SKM-1 treated with dmso at 0.1 percent for 144 hours (cell line): ENCODE data around the gene DSCAML1.

ENCODE experiments used
- DNase-seq: peaks from one replicate; lab custom pipeline; 2025; ENCODE audit not compliant: unreplicated experiment; lab: John Stamatoyannopoulos, UW

DSCAML1 gene

DNA sequence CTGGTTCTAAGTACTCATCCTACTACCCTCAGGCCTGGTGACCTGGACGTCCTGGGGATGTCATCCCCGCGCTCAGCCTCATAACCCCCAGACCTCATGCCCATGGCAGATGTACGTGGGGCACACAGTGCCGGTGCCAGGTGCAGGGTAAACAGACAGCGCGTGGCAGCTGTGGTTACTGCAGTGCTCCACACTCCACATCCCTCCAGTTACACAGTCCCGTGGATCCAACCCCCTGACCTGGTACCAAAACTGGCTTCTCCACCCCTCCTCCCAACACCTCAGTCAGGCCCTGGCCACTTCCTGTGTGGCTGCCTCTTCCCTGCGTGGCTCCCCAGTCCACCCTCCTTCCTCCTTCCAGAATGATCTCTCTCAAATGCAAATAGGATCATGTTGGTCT is 95.2 kb downstream of the DSCAML1 start:
- no peak for DNase-seq

DNA sequence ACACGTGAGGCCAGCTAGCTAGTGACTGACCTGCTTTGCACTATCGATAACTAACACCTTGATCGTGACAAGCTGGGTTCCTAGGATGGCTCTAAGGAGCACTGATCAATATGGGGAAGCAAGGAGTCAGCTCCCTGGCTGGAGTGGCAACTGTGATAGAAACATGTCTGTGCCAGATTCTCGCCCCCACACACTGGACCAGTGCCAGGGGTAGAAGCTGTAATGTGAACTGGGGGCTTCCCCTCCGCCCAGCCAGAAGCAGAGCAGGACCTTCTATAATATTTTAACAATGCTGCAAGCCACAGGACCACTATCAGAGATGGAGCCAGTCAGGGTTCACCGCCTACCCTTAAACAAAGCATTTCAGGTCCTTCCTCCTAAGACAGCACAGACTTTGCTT is 96.5 kb downstream of the DSCAML1 start:
- DNase-seq: no peak

DNA sequence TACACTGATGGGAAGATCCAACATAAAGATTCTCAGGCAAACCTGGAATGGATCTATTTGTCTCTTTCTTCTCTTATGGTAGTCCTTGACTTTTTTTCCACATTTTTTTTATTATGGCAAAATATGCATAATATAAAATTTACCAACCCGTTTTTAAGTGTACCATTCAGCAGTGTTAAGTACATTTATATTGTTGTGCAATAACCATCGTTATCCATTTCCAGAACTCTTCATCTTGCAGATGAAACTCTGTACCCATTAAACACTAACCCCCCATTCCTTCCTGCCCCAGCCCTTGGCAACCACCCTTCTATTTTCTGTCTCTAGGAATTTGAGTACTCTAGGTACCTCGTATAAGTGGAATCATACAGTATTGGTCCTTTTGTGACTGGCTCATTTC is 99.7 kb downstream of the DSCAML1 start:
- DNase-seq: no peak

DNA sequence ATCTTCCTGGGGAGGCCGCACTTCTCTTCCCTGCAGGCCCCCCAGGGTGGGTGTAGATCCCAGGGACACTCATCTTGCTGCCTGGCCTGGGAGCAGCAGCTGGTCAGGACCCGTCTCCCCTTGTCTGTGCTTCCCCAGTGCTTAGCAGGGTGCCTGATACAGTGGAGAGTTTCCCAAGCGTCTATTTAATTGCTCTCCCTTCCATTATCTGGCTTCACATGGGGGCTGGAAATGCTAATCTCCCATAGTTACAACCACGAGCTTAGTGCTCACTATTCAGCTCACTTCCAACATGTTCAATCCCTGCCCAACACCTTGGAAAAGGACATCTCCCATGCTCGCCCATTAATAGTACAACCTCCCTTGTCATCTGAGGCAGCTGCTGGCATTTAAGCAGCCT is 100.5 kb downstream of the DSCAML1 start:
- DNase-seq: no peak

DNA sequence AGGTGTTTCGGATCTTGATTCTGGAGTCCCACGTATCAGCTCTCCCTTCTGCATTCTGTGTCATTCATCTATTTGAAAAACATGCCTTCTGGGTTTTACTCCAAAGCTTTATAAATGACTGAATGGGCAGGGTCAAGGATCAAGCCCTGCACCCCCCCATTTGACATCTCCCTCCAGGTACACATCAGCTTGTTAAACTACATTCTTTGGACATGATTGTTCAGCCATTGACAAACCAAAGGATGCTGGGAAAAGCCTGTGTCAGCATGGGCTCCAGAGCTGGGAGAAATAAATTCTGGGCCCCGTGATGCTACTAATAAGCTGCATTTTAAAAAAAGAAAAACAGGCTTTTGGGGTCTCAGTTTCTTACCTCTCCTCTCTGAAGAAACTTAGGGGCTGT is 103.7 kb downstream of the DSCAML1 start:
- DNase-seq: no peak

DNA sequence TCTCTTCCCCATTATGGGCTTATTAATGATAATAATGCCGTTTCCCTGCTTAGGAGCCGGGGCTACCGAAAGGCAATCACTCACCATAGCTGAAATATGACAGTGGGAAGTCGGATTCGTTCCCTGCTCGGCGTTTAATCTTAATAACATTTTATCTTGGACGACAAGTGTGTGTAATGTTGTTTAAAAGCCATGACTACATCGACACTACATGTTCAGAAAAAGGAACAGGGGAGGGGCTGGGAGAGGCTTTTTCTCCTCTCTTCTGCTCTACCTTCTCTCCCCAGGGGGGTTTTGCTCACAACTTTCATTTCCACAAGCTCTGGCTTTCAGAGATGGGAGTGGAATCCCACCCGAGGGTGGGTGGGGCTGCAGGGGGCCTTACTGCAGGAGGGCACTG is 105.5 kb downstream of the DSCAML1 start:
- no peak for DNase-seq

DNA sequence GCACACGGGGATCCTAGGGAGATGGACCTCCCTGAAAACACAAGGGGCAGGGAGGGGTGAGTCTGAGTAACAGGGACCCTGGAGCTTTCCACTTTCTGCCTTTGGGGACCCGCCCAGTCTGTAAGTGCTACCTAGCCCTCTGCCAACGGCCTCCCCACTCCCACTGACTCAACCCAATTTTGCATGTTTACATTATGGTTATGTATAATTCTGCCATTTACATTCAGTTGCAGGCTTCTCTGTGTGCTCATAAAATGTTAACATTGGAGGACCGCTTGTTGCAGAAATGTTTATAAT is 105.8 kb downstream of the DSCAML1 start:
- no peak for DNase-seq

DNA sequence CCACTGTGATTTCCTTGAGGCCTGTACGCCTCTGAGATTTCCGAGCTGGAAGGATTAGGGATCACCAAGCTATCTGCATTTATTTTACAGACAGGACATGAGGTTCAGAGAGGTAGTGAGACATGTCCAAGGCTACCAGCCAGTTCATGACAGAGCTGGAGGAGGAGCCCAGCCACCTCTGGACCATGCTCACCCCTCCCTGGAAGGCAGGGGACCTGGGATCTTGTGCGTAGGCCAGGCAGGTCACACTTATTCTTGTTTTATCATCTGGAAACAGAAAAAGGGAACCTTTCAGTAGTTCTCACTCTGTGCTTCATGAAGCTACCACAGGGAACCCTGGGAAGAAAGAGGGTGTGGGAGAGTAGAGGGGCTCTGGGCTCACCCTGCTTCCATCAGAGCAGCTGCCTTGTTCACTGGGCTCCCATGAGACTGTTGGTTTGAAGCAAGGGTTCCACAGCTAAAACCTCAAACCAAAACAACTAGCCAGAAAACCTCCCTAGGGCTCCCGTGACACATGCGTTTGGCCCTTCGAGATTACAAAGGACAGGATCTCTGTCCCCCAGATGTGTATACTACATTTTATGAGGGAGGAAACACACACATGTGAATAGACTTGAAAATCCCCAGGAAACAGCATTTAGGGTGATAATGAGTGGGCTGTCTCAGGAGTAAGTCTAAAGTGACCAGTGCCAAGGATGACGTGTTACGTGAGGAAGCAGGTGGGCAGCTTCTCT is 106.4 kb downstream of the DSCAML1 start:
- DNase-seq: no peak

DNA sequence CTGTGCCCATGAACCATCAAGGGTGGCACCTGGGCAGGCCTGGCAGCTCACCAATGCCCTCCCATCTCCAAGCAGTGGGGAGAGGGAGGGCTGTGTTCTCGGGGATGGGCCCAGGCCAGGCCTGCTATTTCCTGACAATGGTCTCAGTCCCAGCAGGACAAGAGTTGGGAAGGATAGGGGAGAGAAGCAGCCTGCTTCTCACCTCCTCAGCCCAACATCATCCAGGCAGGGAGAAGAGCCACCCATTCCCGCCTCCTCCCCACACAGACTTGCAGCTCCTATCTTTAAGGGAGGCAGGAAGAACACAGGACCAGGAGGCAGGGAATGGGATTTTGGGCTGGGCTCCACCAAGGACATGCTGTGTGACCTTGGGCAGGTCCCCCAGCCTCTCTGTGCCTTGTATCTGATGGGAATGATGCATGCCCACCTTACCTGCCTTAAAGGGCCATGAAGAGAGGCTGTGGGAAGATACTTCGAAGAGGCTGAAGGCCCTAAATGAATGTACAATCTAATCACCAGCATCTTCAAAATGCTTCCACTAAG is 108.7 kb downstream of the DSCAML1 start:
- no peak for DNase-seq

DNA sequence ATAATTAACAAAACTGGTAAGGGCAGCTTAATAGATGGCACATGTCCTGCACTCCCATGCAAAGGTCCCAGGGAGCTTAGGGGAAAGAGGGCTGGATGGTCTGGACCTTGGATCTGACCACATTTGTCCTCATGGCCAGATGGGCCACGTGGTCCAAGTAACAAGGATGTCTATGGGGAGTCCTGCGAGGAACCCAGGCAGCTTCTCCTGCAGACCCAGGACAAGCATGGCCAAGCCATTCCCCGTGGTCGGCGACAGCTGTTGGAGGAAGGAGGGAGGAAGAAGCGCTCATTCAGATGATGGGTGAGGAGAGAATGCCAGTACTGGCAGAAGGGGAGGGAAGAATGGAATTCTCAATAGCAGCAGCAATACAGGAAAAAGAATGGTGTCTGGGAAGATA is 109.2 kb downstream of the DSCAML1 start:
- DNase-seq: no peak

DNA sequence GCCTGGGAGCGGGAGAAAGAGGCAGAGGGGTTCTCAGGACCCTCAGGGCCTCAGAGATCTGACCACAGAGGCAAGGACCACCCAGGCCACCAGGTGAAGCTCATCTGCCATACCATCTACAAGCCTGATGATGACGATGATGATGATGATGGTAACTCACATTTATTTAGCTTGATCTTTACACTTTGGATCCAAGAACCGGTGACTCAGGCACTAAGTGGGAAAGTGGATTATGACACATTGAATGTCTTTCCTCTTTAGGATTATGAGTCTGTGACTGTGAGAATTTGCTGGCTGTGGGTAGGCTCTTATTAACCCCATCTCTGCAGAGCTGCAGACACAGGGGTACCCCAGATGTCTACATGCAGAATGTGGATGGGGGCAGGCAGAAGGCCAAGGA is 110.3 kb downstream of the DSCAML1 start:
- no peak for DNase-seq

DNA sequence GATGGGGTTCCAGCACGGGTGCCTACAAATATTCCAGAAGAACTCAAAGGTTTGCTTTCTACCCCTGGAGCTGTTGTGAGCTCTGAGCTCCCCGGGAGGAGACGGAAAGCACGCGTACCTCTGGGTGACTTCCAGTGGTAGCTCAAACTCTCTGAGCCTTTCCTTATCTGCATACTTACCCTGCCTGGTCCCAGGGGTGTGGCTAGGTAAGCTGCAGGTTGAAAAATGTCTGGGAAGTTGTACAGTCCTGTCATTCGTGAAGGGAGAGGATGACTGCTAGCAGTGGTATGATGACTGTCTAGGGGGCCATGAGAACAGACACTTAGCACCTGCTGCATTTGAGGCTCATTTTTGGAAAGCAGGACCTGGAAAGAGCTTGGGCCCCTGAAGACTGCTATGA is 111.5 kb downstream of the DSCAML1 start:
- DNase-seq: no peak

DNA sequence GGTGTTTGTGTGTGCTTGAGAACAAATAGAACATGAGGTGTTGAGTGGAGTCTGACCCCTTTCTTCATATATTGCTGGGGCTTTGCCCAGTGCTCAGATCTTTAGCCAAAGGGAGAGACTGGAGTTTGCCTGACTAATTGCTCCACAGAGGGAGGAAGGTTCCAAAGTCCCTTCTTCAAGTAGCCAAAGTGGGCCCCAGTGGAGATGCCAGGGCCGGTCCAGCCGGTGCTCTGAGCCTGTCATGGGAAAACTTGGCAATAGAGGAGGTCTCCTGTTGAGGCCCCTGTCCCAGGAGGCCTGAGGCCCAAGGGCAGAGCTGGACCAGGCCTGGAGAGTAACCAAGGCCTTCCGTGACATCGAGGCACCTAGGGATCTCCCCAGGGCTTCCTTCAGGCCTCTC is 112.3 kb downstream of the DSCAML1 start:
- DNase-seq: no peak

DNA sequence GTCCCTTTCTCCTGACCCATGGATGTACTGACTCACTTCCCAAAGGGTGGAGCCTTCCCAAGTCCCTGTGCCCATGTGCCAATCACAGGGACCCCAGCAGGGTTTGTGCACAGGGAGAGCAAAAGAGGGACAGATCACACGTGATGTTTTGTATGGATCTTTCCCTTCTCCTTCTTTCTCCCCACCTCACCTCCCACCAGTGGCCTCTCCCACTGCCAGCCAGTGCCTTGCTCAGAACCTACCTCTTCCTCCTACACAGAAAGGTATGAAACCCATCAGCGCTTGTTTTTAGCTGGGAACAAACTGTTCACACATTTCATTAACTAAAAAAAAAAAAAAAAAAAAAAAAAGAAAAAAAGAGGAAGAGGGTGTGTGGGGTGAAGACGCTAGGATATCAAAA is 112.9 kb downstream of the DSCAML1 start:
- no peak for DNase-seq

DNA sequence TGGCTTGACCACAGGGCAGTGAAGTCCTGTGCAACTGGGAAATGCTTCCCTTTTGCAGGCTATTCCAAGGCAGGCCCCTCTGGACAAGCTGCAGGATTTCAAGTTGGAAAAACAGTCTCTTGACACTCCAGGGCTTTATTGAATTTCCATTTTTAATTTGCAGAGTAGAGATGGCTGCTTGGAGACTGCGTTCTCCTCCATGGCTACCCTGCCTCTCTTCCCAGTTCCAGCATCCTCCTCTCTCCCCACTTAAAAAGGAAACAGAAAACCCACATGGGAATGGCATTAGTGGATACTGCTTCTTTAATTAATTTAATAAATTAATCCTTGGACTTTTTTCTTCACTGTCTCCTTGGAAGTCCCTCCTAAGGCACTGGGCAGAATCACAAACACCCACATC is 115.6 kb downstream of the DSCAML1 start:
- DNase-seq: no peak

DNA sequence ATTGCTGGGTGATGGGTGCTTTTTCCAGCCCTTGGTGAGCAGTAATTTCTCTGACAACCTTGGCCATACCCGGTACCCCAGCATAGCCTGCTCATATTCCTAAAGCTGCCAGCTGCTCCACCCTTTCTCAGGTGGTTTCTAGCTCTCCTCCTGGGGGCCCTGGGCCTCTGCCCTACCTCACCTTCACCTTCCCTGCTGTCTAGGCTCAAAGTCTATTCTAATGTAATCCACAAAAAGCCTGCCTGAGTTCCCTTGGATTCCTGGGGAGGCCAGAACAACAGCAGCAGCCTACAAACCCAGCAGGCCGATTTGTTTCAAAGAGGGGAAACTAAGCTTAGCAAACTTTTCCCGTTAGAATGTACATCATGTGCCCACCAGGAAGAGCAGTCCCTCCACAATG is 117.6 kb downstream of the DSCAML1 start:
- no peak for DNase-seq

DNA sequence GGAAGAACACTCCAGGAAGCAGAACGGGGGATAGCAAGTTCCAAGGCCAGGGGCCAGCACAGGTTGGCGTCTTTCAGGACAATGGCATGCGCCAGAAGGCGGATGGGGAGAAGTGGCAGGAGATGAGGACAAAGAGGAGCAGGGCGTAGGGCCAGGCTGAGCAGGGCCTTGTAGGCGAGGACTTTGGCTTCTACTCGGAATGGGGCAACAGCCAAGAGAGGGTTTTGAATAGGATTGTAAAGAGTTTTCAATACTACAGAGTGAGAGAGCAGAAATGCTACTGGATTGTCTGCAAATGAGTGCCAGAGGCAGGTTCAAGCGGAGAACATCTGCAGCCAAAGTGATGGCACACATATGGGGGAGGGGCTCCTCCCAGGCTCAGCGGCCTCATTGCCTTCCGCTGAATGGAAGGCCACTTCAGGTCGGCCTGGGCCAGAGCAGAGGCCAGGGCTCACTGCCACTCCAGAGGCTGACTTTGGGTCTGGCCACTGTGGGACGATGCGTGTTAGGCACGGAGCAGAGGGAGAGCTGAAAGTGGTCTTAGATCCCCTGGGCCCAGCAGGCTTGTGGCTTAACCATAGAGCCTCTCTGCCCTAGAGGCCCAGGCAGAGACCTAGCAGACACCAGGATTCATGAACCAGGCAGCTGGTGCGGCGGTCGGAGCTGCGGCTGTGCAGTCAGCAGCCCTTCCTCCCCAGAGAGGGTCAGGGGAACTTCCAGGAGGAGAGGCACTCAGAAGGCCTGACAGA is 118.2 kb downstream of the DSCAML1 start:
- no peak for DNase-seq

DNA sequence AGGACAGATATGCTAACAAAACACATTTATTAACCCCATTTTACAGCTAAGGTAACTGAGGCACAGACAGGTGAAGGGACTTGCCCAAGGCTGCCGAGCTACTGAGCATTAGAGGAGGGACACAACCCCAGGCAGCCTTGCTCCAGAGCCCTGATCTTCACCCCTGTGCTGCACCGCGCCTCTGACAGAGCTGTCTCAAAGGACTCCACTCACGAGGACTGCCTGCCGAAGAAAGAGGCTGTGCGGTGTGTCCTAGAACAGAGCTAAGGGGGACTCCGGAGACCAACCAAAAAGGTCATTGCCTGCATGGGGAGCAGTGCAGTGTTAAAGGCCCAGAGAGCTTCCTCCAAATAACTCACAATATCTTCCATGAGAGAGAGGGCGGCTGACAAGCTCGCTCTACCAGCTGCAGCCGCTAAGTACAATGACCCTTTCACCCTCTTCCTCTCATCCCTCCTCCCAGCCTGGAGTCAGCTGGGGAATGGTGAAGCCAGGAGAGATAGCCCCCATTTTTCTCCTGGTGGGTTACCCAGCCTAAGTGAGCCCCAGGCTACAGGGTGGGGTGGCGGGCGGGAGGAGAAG is 119.2 kb downstream of the DSCAML1 start:
- DNase-seq: no peak

DNA sequence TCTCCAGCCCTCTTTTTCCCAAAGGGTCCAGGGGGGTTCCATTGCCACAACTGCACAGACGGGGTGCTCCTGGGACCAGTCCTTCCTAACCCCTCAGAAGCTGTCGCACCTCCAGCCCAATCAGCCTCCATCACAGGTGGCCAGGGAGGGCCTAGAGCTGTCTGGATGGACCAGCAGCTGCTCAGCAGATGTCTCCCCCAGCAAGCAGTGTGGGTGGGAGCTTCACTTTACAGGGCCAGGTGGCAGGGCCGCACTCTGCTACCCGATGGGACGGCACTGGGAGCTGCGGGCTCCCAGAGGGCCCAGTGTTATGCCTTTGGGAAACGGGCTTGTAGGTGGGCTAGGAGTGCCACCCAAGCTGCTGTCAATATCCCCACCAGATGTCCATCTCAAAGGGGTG is 120.5 kb downstream of the DSCAML1 start:
- DNase-seq: no peak

DNA sequence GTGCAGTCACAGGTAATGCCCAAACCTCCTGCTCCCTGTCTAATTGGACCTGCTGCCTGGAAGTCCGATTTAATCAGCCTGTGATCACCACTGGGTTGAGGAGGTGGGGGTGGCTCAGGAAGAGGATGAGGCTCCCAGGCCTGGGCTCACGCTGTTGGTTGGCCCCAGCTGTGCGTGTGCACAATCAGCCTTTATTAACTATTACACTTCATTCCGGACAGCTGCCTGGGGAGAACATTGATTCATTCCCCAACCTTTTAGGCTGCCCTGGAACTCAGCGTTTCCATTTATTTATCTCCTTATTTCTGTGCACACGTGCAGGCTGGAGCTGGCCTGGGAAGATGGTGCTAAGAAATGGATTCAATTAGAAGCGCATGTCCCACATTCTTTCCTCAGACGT is 123.4 kb downstream of the DSCAML1 start:
- no peak for DNase-seq

DNA sequence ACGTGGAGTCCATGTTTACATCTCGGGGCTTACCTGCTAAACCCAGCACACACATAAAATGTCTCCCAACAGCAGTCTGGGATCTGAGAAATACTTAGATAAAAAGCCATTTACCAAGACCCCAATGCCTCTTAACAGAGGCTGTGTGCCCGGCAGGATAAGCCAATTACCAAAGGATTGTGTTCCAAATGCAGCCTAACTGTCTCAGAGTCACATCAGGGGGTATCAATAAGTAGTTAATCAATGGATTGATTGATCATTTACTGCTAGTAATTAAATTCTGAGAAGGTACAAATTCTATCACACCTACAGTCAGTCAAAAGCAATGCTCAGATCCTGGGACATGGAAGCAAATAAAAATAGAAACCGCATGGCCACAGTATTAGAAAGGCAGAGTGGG is 125.6 kb downstream of the DSCAML1 start:
- no peak for DNase-seq

DNA sequence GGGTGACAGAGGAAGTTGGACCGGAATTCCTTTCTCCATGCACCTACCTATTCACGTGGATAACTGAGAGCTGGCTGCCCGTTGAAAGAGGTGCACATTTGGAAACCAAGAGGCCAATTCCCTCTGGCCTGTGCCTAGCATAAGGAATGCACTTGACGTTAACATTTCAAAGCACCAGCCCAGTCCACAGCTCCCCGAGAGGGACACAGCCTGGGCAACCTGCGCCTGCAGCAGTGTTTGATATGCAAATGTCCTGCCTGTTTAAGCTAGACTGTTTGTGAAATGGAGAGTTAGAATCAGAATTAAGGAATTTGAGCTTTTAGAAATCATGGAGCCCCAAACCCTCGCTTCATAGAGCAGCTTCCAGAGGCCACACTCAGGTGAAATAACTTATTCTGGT is 126.1 kb downstream of the DSCAML1 start:
- no peak for DNase-seq
